ENCODE results near the gene AHDC1.

Gene AHDC1

GRCh38 chr1:27617420-27617819 lies 13.5 kb upstream of the AHDC1 start:
- Histone ChIP-seq H3K4me3 (no peak overlapping the region), H3K27ac (peak overlapping the region in 11 of 21 experiments; percentile 29 to 84 (median 63))

GRCh38 chr1:27616441-27616840 lies 12.5 kb upstream of the AHDC1 start:
- Histone ChIP-seq H3K27ac (peak overlapping the region in 5 of 21 experiments; percentile 37 to 84 (median 77)), H3K4me3 (no peak overlapping the region)

GRCh38 chr1:27615346-27616192 lies 11.6 kb upstream of the AHDC1 start:
- Histone ChIP-seq H3K27ac (peak overlapping the region in 2 of 21 experiments; percentile 83 to 84), H3K4me3 (no peak overlapping the region)

GRCh38 chr1:27614625-27615344 lies 10.8 kb upstream of the AHDC1 start:
- Histone ChIP-seq H3K27ac (no peak overlapping the region), H3K4me3 (no peak overlapping the region)

GRCh38 chr1:27614043-27614624 lies 10.2 kb upstream of the AHDC1 start:
- Histone ChIP-seq H3K4me3 (no peak overlapping the region), H3K27ac (no peak overlapping the region)

GRCh38 chr1:27612718-27613117 lies 8.8 kb upstream of the AHDC1 start:
- no peak overlapping the region for H3K27ac ChIP-seq
- no peak overlapping the region for H3K4me3 ChIP-seq

GRCh38 chr1:27611450-27611849 lies 7.5 kb upstream of the AHDC1 start:
- Histone ChIP-seq H3K27ac (no peak overlapping the region), H3K4me3 (no peak overlapping the region)

- no peak overlapping the region for H3K4me3 ChIP-seq
- peak overlapping the region in 5 of 21 experiments; percentile 1 to 65 (median 20) for H3K27ac ChIP-seq
Observed at GRCh38 chr1:27609618-27610240, 5.8 kb upstream of the AHDC1 start.

- peak overlapping the region in 3 of 21 experiments; percentile 20 to 65 (median 54) for H3K27ac ChIP-seq
- no peak overlapping the region for H3K4me3 ChIP-seq
Observed at GRCh38 chr1:27609210-27609555, 5.2 kb upstream of the AHDC1 start.

- no peak overlapping the region for H3K4me3 ChIP-seq
- H3K27ac ChIP-seq, result peak overlapping the region in 2 of 21 experiments; percentile 4 to 17
Observed at GRCh38 chr1:27607239-27607804, 3.4 kb upstream of the AHDC1 start.

- H3K27ac ChIP-seq, result peak overlapping the region in 3 of 21 experiments; percentile 1 to 17 (median 4)
- H3K4me3 ChIP-seq, result no peak overlapping the region
Observed at GRCh38 chr1:27606708-27607238, 2.8 kb upstream of the AHDC1 start.

GRCh38 chr1:27605796-27606707 lies 2.1 kb upstream of the AHDC1 start:
- H3K27ac ChIP-seq, result peak overlapping the region in 2 of 21 experiments; percentile 4 to 7
- H3K4me3 ChIP-seq, result no peak overlapping the region

GRCh38 chr1:27605300-27605766 lies 1.4 kb upstream of the AHDC1 start:
- H3K27ac ChIP-seq, result no peak overlapping the region
- H3K4me3 ChIP-seq, result no peak overlapping the region

- H3K4me3 ChIP-seq, result peak overlapping the region in 6 of 7 experiments; percentile 70 to 97 (median 86)
- H3K27ac ChIP-seq, result peak overlapping the region in 14 of 21 experiments; percentile 84 to 96 (median 94)
Observed at GRCh38 chr1:27604579-27605299, 795 bp upstream of the AHDC1 start.

GRCh38 chr1:27603309-27603680 lies 649 bp downstream of the AHDC1 start:
- peak overlapping the region; percentile 69 to 97 (median 79) for H3K4me3 ChIP-seq
- peak overlapping the region; percentile 50 to 96 (median 94) for H3K27ac ChIP-seq

- peak overlapping the region; percentile 50 to 96 (median 94) for H3K27ac ChIP-seq
- H3K4me3 ChIP-seq, result peak overlapping the region; percentile 69 to 97 (median 79)
Observed at GRCh38 chr1:27602462-27603308, 1.3 kb downstream of the AHDC1 start.
